Activated naive CD4-positive, alpha-beta T cell treated with anti-CD3 and anti-CD28 coated beads, Interleukin-2, amount 10 ng/mL, durations not matched to agents 7 days and 5 days (primary cell): ENCODE results near the gene MCRS1.
"Not testable (repeated sequence)": the region's sequence is repeated elsewhere in the genome, so short reads cannot be mapped to it uniquely, and the experiment has no call there.

Experiments used
- CTCF ChIA-PET: fragments of 350-600 bp; sonication (Branson Sonifier 250); formaldehyde crosslinking; loops from one replicate; lab custom pipeline; 2021; ENCODE audit warnings: antibody characterized with exemption; lab: Charles Lee
- DNase-seq: peaks from one replicate; pipeline ENCODE4 v3.0.0-alpha.2; 2020
- H3K27ac Mint-ChIP-seq: one replicate; pipeline ENCODE4 v1.8.0; 2021; ENCODE audit warnings: mild to moderate bottlenecking, moderate library complexity, mixed read lengths
- H3K27me3 Mint-ChIP-seq: one replicate; pipeline ENCODE4 v1.8.0; 2021; ENCODE audit warnings: mild to moderate bottlenecking, mixed read lengths
- H3K36me3 Mint-ChIP-seq: one replicate; pipeline ENCODE4 v1.8.0; 2021; ENCODE audit warnings: mixed read lengths
- H3K4me1 Mint-ChIP-seq: one replicate; pipeline ENCODE4 v1.8.0; 2021; ENCODE audit warnings: mixed read lengths
- H3K4me3 Mint-ChIP-seq: one replicate; pipeline ENCODE4 v1.8.0; 2021; ENCODE audit warnings: mild to moderate bottlenecking, moderate library complexity, mixed read lengths
- H3K9me3 Mint-ChIP-seq: one replicate; pipeline ENCODE4 v1.8.0; 2021; ENCODE audit warnings: mixed read lengths

MCRS1 gene

GRCh38 chr12:49567611-49568441 lies at the start of gene MCRS1:
TSS of gene MCRS1 (minus strand) at chr12:49568142. CDS start at chr12:49566731, 1,411 bp downstream.
- no peaks in the 10 kb centered on the region for H3K27me3 Mint-ChIP-seq
- no peaks in the 10 kb centered on the region for H3K9me3 Mint-ChIP-seq
- DNase-seq, result peak; percentile 93
- peaks cover 62% of the 10 kb centered on the region for H3K4me1 Mint-ChIP-seq
- H3K27ac Mint-ChIP-seq, result peak within 1 kb of the TSS; percentile 96
- CTCF ChIA-PET, result interaction anchor here (1.0 to 6.4 kb wide), 4 partner anchors 13 to 210 kb away, joined by 3 to 42 read pairs (median 5); partner anchors contain the start of gene TMBIM6
- H3K36me3 Mint-ChIP-seq, result peaks cover 30% of the 10 kb centered on the region
- H3K4me3 Mint-ChIP-seq, result peak within 1 kb of the TSS; percentile 96

- Mint-ChIP-seq H3K27ac (no peak overlapping the region), H3K4me1 (peaks cover 17% of the 10 kb centered on the region), H3K9me3 (peaks cover 2% of the 10 kb centered on the region), H3K4me3 (no peak overlapping the region), H3K27me3 (peaks cover 39% of the 10 kb centered on the region), H3K36me3 (no peaks in the 10 kb centered on the region)
- no peak for DNase-seq
- CTCF ChIA-PET, result no interaction called here
Observed at GRCh38 chr12:49616533-49617219, 48.7 kb upstream of the MCRS1 start.

- H3K4me1 Mint-ChIP-seq, result peaks cover 8% of the 10 kb centered on the region
- H3K27me3 Mint-ChIP-seq, result peaks cover 31% of the 10 kb centered on the region
- H3K27ac Mint-ChIP-seq, result no peak overlapping the region
- no peak overlapping the region for H3K4me3 Mint-ChIP-seq
- DNase-seq, result no peak
- H3K9me3 Mint-ChIP-seq, result peaks cover 2% of the 10 kb centered on the region
- CTCF ChIA-PET, result no interaction called here
- H3K36me3 Mint-ChIP-seq, result no peaks in the 10 kb centered on the region
Observed at GRCh38 chr12:49615725-49616124, 47.8 kb upstream of the MCRS1 start.

GRCh38 chr12:49612210-49612609 lies 44.3 kb upstream of the MCRS1 start:
- Mint-ChIP-seq H3K36me3 (peaks cover 5% of the 10 kb centered on the region), H3K27me3 (peaks cover 23% of the 10 kb centered on the region), H3K9me3 (peaks cover 7% of the 10 kb centered on the region), H3K4me3 (no peak overlapping the region), H3K27ac (no peak overlapping the region), H3K4me1 (peaks cover 6% of the 10 kb centered on the region)
- CTCF ChIA-PET, result no interaction called here
- DNase-seq, result no peak

GRCh38 chr12:49610785-49611184 lies 42.8 kb upstream of the MCRS1 start:
- H3K4me3 Mint-ChIP-seq, H3K9me3 Mint-ChIP-seq, DNase-seq, H3K27ac Mint-ChIP-seq, H3K36me3 Mint-ChIP-seq, H3K4me1 Mint-ChIP-seq: not testable (repeated sequence)
- CTCF ChIA-PET, result interaction anchor here (1.7 kb wide), 1 partner anchor 30 kb away, joined by 3 read pairs; no protein-coding TSS in a partner anchor
- H3K27me3 Mint-ChIP-seq, result peaks cover 19% of the 10 kb centered on the region

- peaks cover 5% of the 10 kb centered on the region for H3K36me3 Mint-ChIP-seq
- peaks cover 19% of the 10 kb centered on the region for H3K27me3 Mint-ChIP-seq
- no peak overlapping the region for H3K4me3 Mint-ChIP-seq
- H3K27ac Mint-ChIP-seq, result no peak overlapping the region
- peaks cover 5% of the 10 kb centered on the region for H3K4me1 Mint-ChIP-seq
- no peak for DNase-seq
- CTCF ChIA-PET, result interaction anchor here (1.7 kb wide), 1 partner anchor 29 kb away, joined by 3 read pairs; no protein-coding TSS in a partner anchor
- peaks cover 5% of the 10 kb centered on the region for H3K9me3 Mint-ChIP-seq
Observed at GRCh38 chr12:49609875-49610154, 41.9 kb upstream of the MCRS1 start.

GRCh38 chr12:49609059-49609874 lies 41.3 kb upstream of the MCRS1 start:
- H3K36me3 Mint-ChIP-seq, result peaks cover 5% of the 10 kb centered on the region
- no peak for DNase-seq
- H3K4me3 Mint-ChIP-seq, result no peak overlapping the region

GRCh38 chr12:49605539-49605938 lies 37.6 kb upstream of the MCRS1 start, which contains the start of gene FAM186B:
TSS of gene FAM186B (minus strand) at chr12:49605639. CDS start at chr12:49605477, 162 bp downstream.
- not testable (repeated sequence) for H3K9me3 Mint-ChIP-seq, H3K27ac Mint-ChIP-seq, DNase-seq, H3K4me3 Mint-ChIP-seq, H3K36me3 Mint-ChIP-seq, H3K4me1 Mint-ChIP-seq
- peaks cover 19% of the 10 kb centered on the region for H3K27me3 Mint-ChIP-seq
- CTCF ChIA-PET, result interaction anchor here (0.6 to 1.0 kb wide), 3 partner anchors 25 to 770 kb away, joined by 3 to 4 read pairs (median 3); no protein-coding TSS in a partner anchor

More at GRCh38 chr12:49609059-49609874, 41.3 kb upstream of the MCRS1 start:
- Mint-ChIP-seq H3K4me1 (peaks cover 5% of the 10 kb centered on the region), H3K9me3 (peaks cover 5% of the 10 kb centered on the region), H3K27ac (no peak overlapping the region), H3K27me3 (peaks cover 19% of the 10 kb centered on the region)
- CTCF ChIA-PET, result interaction anchor here (1.7 kb wide), 1 partner anchor 28 kb away, joined by 3 read pairs; no protein-coding TSS in a partner anchor

- CTCF ChIA-PET, result interaction anchor here (0.6 to 0.8 kb wide), 2 partner anchors 341 to 770 kb away, joined by 3 read pairs; no protein-coding TSS in a partner anchor
- peaks cover 5% of the 10 kb centered on the region for H3K4me1 Mint-ChIP-seq
- no peak overlapping the region for H3K27ac Mint-ChIP-seq
- H3K4me3 Mint-ChIP-seq, result no peak overlapping the region
- H3K9me3 Mint-ChIP-seq, result peaks cover under 1% of the 10 kb centered on the region
- H3K27me3 Mint-ChIP-seq, result peaks cover 18% of the 10 kb centered on the region
- DNase-seq, result no peak
- peaks cover 1% of the 10 kb centered on the region for H3K36me3 Mint-ChIP-seq
Observed at GRCh38 chr12:49604856-49605255, 36.9 kb upstream of the MCRS1 start.

- no peak overlapping the region for H3K4me3 Mint-ChIP-seq
- peaks cover 5% of the 10 kb centered on the region for H3K4me1 Mint-ChIP-seq
- H3K27me3 Mint-ChIP-seq, result peaks cover 7% of the 10 kb centered on the region
- no peaks in the 10 kb centered on the region for H3K9me3 Mint-ChIP-seq
- H3K36me3 Mint-ChIP-seq, result no peaks in the 10 kb centered on the region
- CTCF ChIA-PET, result interaction anchor here (0.7 kb wide), 2 partner anchors 11 to 315 kb away, joined by 3 read pairs; no protein-coding TSS in a partner anchor
- no peak overlapping the region for H3K27ac Mint-ChIP-seq
- DNase-seq, result no peak
Observed at GRCh38 chr12:49603721-49604120, 35.8 kb upstream of the MCRS1 start.

- no peak overlapping the region for H3K4me3 Mint-ChIP-seq
- no peaks in the 10 kb centered on the region for H3K36me3 Mint-ChIP-seq
- CTCF ChIA-PET, result interaction anchor here (1.3 kb wide), 1 partner anchor 19 kb away, joined by 4 read pairs; no protein-coding TSS in a partner anchor
- no peaks in the 10 kb centered on the region for H3K9me3 Mint-ChIP-seq
- no peak for DNase-seq
- H3K27me3 Mint-ChIP-seq, result no peaks in the 10 kb centered on the region
- no peak overlapping the region for H3K27ac Mint-ChIP-seq
- peaks cover 1% of the 10 kb centered on the region for H3K4me1 Mint-ChIP-seq
Observed at GRCh38 chr12:49599961-49600360, 32.0 kb upstream of the MCRS1 start.

- Mint-ChIP-seq H3K27ac (no peak overlapping the region), H3K36me3 (no peaks in the 10 kb centered on the region), H3K4me1 (no peaks in the 10 kb centered on the region), H3K4me3 (no peak overlapping the region), H3K9me3 (no peaks in the 10 kb centered on the region), H3K27me3 (no peaks in the 10 kb centered on the region)
- CTCF ChIA-PET, result interaction anchor here (0.6 kb wide), 1 partner anchor 238 kb away, joined by 3 read pairs; no protein-coding TSS in a partner anchor
- no peak for DNase-seq
Observed at GRCh38 chr12:49598527-49598926, 30.6 kb upstream of the MCRS1 start.

- no peak for DNase-seq
- Mint-ChIP-seq H3K4me1 (no peaks in the 10 kb centered on the region), H3K27ac (no peak overlapping the region), H3K36me3 (peaks cover 4% of the 10 kb centered on the region), H3K4me3 (no peak overlapping the region), H3K9me3 (no peaks in the 10 kb centered on the region), H3K27me3 (no peaks in the 10 kb centered on the region)
- CTCF ChIA-PET, result no interaction called here
Observed at GRCh38 chr12:49588721-49589516, 21.0 kb upstream of the MCRS1 start.
